HG03354 (cell line): ENCODE data around the gene TAF5L.
"Not testable (repeated sequence)": the region's sequence is repeated elsewhere in the genome, so short reads cannot be mapped to it uniquely, and the experiment has no call there.

Source experiments
- ATAC-seq: cut with Tn5 transposase; IDR thresholded peaks from one replicate; pipeline ENCODE4 v1.9.1; 2021; ENCODE audit warnings: mild to moderate bottlenecking; ENCODE audit not compliant: unreplicated experiment, poor library complexity, severe bottlenecking

The TAF5L gene

DNA sequence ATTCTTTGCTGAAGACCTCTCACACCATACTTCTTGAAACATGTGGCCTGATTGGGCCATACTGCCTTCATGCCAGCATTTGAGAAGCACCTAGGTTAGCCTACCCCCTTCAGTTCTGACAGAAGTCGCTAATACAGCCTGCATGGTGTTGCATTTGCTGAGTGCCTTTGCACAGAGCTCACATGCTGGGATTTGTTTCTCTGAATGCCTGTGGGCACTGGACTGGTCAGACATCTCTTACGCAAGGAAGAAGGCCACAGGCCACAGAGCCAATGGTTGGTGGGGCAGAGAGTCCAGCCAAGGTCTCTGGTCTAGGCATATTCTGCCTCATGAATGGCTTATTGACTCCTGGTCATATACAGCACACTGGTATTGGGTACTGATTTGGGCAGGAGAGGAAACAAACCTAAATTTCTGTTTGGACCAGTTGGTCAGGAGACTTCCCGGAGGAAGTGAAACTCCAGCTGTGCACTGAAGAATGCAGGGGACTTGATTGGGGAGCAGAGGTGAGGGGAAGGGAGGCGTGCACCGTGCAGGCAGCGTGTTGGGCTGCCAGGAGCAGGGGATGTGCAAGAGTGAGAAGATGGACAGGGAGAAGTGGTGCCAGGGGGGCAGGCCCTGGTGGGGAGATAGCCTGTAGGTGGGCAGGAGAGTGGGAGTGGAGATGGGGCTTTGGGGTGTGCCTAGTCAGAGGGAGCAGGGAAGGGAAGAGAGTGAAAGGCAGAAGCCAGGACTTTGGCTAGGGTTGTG, 18.2 kb upstream of the TAF5L start:
- ATAC-seq, result no peak

DNA sequence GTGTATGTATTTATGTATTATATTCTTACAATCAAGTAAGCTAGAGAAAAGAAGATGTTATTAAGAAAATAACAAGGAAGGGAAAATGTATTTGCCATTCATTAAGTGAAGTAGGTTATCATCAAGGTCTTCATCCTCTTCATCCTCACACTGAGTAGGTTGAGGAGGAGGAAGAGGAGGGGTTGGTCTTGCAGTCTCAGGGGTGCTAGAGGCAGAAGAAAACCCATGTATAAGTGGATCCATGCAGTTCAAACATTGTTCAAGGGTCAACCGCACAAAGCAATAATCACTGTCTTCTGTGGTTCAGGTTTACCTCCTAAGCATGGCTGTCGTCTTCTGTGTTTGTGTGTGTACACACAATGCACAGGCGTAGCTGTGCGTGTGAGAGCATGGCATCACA, 17.0 kb upstream of the TAF5L start:
- ATAC-seq, result no peak

DNA sequence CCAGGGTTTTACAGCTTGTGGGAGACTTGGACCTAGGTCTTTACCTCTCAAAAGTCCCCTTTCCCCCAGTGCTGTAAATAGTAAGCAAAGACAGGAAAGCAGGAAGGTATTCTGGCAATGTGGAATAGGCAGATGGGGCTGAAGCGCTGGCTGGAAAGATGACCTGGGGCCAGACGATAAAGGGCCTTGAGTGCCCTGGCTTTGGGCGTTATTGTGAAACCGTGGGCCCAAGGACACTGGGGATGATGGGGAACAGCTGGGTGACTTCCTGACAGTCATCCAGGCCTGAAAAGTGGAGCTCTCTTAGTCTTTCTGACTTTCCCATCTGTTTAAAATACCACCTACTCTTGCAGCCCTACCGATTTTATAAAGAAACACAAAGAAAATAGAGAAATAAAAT, 16.5 kb upstream of the TAF5L start:
- ATAC-seq, result no peak

DNA sequence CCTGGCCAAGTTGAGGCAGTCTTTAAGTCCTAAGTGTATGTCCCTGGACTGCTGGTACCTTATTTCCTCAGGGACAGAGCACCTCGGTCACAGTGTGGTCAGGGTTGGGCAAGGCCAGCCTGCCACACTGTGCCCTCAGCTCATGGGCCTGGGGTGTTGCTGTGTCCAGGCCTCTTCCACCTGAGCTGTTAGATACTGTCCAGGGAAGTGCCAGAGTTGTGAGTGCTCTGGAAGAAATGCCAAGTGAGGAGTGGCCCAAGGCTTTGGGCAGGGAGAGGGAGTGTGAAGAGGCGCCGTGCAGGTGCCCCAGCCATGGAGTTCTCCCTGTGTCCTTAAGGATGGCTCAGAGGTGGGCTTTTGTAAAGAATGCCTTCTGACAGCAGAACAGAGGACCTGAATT, 15.4 kb upstream of the TAF5L start:
- ATAC-seq, result no peak

DNA sequence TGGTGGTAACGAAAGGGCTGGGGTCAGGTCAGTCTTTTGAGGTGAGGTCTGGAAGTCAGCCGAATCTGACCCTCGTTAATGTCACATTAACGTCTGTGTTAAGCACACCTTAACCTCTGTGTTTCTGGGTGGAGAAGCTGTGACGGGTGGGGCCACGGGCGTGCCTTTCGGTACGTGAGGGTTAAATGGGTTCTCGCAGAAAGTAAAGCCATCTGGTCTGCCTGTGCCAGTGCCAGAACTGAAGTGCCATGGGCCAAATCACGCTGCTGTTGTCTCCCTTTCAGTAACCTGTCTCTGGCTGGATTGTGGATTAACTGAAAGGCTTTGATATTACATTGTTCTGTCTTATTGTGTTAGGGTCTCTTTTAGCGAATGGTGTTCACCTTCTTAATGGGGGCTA, 14.5 kb upstream of the TAF5L start:
- no peak for ATAC-seq

DNA sequence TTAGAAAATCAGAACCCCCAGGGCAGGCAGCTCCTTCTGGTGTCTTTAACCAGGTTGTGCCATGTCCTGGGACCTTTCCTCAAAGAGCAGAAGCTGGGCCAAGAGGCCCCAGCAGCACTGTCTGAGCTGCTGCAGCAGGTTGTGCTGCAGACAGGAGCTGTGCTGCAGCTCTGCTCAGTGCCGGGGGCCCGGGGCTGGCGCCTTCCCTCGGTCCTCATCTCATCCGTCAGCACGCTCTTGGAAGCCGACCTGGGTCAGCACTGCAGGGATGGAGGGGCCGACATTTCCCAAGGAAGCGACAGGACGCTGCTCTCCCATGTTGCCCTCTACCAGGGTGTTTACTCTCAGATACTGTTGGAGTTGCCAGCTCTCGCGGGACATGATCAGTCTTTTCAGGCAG, 11.8 kb upstream of the TAF5L start:
- ATAC-seq, result no peak

DNA sequence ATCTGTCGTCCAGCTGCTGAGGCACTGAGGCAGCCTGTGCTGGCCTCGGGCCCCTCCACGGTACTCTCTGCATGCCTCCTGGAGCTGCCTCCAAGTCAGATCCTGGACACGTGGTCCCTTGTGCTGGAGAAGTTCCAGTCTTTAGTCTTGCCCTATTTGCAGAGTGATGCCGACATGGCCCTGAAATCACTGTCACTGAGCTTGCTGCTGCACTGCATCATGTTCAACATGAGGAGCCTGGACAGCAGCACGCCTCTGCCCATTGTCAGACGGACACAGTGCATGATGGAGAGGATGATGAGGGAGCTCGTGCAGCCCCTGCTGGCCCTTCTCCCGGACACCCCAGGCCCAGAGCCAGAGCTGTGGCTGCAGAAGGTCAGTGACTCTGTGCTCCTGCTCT, 10.1 kb upstream of the TAF5L start:
- no peak for ATAC-seq

DNA sequence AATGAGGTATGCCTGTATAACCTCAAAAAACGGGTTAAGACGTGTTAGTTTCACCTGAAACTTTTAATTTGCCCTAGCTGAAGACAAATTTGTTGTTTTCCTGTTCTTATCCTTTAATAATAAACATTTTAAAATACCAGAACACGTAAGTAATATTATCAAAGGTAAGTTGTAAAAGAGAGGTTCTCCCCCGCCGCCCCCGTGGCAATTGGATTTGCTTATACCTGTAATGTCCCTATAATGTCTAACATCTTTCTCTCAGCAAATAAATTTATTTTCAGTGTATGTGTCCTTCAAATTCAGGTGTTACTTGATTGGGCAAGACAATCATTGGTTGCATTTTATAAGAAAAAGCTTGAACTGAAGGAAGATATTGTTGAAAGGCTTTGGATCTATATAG, 6.0 kb upstream of the TAF5L start:
- no peak for ATAC-seq

DNA sequence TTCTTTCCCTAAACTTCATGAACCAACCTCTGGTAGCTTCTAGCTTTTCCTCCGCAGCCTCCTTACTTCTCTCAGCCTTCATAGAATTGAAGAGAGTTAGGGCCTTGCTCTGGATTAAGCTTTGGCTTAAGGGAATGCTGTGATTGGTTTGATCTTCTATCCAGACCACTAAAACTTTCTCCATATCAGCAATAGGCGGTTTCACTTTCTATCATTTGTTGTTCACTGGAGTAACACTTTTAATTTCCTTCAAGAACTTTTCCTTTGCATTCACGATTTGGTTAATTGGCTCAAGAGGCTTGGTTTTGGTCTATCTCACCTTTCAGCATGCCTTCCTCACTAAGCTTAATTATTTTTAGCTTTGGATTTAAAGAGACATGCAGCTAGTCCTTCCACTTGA, 5.2 kb upstream of the TAF5L start:
- no peak for ATAC-seq

DNA sequence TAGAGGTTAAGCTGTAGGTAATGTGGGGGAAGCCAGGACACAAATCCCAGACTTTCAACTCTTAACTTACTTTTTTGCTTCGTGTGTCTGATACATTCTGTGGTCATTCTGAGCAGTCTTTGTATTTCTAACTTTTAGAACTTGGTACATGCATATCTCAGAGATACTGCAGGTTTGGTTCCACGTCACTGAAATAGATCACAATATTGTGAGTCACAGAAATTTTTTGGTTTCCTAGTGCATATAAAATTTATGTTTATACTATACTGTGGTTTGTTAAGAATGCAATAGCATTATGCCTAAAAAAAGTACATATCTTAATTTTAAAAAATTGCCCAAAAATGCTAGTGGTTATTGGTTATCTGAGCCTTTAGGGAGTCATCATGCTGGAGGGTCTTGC, 3.3 kb upstream of the TAF5L start:
- ATAC-seq, result no peak

DNA sequence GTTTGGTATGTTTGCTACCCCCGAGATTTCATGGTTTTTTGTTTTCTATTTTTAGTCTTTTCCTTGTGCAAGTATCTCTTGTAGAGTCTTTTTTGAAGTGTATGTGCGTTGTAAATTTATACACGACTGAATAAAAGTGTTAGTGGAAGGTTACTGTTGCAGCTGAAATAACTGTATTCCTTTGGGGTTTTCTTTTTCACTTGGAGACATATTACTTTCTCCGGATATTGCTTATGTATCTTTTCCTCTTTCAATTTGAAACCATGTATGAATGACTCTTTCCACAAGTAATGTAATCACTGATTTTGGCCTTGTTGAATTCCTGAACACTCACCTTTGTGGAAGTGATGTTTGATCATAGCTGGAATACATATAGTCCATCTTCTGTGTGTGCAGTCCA, 1.1 kb upstream of the TAF5L start:
- ATAC-seq, result no peak

DNA sequence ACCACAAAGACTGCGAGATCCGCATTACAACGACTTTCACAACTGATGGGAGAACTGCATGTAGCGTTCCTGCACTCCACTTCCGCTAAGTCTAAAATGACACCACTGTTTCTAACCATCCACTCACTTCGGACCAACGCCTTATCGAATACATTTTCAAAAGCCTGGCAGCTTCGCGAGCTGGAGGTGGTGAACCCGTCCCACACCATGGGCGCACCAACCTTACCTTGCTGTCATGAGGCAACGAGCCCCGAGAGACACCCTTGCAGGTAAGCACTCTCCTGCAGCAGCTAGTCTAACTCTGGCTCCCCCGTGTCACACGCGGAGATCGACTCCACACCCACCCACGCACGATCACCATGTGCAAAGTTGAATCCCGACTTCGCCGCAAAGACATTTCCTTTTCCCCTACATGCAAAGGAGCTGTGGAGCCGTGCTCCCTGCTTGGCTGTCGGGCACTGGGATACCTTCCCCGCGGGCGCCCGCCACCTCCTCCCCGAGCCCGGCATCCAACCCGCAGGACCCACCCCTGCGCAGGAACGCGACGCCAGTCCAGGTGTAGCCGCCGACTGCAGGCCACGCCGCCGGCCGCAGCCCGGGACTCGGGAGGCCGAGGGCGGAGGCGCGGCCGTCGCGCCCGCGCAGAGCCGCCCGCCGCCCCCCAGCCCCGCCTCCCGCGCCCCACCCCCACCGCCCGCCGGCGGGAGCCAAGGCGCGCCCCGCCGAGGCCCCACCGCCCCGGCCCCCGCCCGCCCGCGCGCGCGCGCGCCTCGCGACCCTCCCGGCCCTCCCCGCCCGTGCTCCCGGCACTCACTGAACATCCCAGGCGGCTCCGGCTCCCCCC, 629 bp downstream of the TAF5L start:
- ATAC-seq, result peak; percentile 48

DNA sequence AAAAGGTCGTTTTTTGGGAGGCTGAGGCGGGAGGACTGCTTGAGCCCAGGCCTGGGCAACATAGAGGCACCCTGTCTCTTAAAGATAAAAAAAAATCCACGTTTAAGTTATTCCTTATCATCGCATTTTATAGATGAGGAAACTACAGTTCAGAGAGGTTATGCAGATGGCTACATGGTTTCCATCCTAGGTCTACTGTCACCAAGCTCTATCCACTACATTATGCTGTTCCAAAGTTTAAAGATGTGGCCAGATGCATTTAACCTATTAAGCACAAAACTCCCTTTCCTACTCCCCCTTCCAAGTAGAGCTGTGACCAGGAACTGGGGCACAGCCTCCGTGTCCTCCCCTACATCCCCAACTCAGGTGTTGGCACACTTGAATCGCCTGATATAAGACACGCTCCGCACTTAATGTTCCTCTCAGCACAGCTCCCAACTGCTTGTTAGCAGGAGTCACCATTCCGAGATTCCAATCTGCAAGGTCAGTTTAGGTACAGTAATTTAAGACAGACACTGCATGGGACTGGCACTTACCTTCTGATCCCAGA, 1.3 kb downstream of the TAF5L start:
- no peak for ATAC-seq

DNA sequence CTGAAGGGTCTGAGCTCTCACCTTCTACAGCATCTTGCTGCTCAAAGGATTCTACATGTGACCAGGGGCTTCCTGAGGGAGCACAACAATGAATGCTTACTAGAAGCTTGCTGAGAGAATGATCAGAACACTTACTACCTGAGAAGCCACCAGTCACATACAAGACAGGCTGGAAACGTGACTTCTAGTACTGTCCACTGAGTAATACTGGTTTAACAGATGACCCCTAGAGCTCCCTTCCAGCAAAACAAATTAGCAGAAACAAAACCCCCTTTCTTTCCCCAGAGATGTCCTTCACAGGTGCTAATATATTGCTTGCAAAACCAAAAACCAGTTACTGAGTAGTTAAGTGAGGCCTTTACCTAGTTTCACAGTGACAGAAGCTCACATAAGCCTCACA, 2.1 kb downstream of the TAF5L start:
- no peak for ATAC-seq

DNA sequence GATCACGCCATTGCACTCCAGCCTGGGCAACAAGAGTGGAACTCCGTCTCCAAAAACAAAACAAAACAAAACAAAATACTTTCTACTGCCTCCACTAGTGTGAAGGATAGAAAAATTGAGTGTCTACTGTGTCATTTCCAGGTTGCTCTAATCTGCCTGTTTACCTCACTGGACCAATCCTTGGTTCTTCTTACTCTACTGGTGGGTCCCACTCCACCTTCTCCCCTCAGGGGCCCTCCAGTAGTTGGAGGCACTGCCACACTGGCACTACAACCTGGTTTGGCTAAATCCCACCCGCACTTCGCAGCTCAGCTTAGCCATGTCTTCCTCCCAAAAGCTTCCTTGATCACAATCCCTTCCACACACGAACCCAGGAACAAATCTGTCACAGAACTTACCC, 2.7 kb downstream of the TAF5L start:
- ATAC-seq, result no peak

DNA sequence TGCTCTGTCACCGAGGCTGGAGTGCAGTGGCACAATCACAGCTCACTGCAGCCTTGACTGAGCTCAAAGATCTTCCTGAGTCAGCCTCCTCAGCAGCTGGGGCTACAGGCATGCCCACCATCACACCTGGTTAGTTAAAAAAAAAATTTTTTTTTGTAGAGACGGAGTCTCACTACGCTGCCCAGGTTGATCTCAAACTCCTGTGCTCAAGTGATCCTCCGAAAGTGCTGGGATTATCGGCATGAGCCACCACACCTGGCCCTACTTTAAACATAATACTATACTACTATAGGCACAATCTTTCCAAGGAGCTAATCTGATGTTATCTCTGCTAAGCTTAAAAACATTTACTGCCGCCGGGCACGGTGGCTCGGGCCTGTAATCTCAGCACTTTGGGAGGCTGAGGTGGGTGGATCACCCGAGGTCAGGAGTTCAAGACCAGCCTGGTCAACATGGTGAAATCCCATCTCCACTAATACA, 3.2 kb downstream of the TAF5L start:
- ATAC-seq, result not testable (repeated sequence)

DNA sequence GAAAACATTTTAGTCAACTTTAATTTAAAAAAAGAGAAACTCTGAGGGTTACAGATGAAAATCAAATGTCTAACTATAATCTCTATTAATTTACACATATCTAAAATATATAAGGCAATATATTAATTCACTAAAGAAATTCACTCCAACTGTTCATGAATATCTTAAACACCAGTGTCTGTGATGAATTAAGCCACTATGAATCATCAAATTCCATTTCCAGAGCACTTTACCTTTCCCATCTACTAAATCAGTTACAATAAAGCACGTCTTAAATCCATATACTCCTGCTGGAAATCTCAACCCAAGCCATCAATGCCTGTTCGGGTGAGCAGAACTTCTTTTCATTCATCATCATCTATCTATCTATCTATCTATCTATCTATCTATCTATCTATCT, 4.3 kb downstream of the TAF5L start:
- no peak for ATAC-seq

DNA sequence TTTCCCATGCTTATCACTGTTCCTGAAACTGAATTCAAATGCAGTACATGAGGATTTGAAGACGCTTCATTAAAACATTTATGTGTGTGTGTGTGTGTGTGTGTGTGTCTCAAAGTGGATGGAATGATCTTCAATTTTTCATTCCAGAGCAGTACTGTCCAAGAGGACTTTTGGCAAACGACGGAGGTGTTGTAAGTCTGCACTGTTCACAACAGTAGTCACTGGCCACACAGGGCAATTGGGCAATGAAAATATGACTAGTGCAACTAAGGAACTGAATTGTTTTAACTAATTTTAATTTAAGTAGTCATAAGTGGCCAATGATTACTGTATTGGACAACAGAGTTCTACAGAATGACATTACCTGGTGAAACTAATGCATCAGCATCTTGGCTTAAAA, 5.0 kb downstream of the TAF5L start:
- ATAC-seq, result no peak

DNA sequence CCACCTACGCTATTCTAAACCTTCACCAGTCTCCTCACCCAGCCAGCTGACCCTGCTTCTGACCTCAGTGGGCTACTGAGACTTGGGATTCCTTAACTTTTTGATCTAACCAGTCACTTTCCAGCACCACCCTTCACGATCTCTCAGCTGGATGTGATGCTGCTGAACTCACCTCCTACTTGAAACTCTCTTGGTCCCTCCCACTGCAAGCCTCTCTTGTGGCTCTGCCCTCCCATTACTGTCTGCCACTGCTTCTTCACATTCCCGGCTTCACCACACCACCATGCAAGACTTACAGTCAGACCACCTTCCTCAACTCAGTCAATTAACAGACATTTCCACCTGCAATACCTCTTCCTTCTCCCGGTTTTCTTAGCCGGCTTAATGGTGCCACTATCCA, 6.3 kb downstream of the TAF5L start:
- ATAC-seq, result no peak

DNA sequence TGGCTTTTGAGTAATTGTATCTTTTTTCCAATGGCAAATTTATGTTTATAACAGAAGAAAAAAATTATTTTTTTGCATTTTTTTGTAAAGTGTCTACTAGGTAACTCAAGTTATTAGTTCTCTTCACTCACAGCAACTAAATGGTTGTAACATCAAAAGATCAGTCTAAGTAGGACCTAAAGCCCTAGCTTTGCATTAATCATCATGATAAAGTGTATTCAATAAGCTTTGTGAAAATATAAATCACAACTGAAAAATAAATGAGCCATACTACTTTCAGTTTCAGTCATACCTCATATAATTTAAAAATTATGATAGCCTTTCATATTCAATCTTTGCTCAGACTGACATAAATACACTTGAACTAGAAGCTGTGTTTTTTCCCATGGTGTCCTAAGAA, 6.9 kb downstream of the TAF5L start:
- ATAC-seq, result no peak
